ENCODE data around the gene GADD45G. TPM values are rescaled to one million over a fixed set of nuclear protein-coding genes. Genes with fewer than 3 reads are reported as not detected.

GADD45G gene
- total and polyA plus RNA-seq, 2 of the 8 experiments (the other 6 are each of a cell fraction or from before 2014, with no cell fraction given), result 7.0 to 11.4 TPM

DNA sequence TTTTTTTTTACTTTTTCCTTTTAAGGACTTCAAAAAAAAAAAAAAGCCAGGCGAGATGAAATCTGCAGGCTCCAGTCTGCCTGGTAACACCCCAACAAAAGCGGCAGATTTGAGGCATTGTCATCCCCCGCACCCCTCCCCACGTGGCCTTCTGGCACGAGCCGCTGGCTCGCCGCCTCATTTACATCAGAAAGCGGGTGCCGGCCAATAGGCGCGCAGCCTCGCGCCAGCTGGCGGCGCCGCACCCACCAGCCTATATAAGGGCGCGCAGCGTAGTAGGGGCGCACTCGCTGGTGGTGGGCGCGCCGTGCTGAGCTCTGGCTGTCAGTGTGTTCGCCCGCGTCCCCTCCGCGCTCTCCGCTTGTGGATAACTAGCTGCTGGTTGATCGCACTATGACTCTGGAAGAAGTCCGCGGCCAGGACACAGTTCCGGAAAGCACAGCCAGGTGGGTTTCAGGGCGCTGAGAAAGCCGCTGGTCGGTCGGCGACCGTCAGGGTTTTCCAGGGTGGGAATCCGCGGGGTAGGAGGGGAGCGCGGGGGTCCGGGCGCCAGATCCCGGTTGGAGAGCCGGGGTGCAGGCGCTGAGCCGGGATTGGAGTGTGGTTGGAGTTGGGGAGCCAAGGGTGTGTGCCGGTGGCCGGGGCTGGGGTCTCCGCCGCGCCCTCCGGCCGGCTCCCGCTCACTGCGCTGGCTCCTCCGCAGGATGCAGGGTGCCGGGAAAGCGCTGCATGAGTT is at the start of gene GADD45G (continued):
- TF ChIP-seq, protein P1, sequence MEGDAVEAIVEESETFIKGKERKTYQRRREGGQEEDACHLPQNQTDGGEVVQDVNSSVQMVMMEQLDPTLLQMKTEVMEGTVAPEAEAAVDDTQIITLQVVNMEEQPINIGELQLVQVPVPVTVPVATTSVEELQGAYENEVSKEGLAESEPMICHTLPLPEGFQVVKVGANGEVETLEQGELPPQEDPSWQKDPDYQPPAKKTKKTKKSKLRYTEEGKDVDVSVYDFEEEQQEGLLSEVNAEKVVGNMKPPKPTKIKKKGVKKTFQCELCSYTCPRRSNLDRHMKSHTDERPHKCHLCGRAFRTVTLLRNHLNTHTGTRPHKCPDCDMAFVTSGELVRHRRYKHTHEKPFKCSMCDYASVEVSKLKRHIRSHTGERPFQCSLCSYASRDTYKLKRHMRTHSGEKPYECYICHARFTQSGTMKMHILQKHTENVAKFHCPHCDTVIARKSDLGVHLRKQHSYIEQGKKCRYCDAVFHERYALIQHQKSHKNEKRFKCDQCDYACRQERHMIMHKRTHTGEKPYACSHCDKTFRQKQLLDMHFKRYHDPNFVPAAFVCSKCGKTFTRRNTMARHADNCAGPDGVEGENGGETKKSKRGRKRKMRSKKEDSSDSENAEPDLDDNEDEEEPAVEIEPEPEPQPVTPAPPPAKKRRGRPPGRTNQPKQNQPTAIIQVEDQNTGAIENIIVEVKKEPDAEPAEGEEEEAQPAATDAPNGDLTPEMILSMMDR (IDR thresholded peaks at IDR 0.05; ENCODE audit: control extremely low read depth in 1 of 3, insufficient read depth in 1 of 3, low read depth in 1 of 3, low read length in 3 of 3), result no peak
- TF ChIP-seq MAX (IDR thresholded peaks at IDR 0.05) (peak; percentile 95), EGR1 (IDR thresholded peaks at IDR 0.05; ENCODE audit: borderline replicate concordance, low read depth, low read length) (peak; percentile 62; the same call in 1 of the 2 replicates), BACH1 (IDR thresholded peaks at IDR 0.05; ENCODE audit: low read length) (no peak), BCL11A (IDR thresholded peaks at IDR 0.05; ENCODE audit: low read depth in 2 of 2, low read length in 2 of 2) (no peak), TAF1 (IDR thresholded peaks at IDR 0.05; ENCODE audit: low read depth, low read length) (peak; percentile 95), SUZ12 (IDR thresholded peaks at IDR 0.05; ENCODE audit: low read length) (no peak), RBBP5 (IDR thresholded peaks at IDR 0.05; ENCODE audit: borderline replicate concordance, low read depth, low read length) (0 out of 2 replicates have a peak, but pooled peaks have one; percentile 7), TCF12 (IDR thresholded peaks at IDR 0.05; ENCODE audit: low read depth, low read length) (peak; percentile 61; the same call in 1 of the 2 replicates), MAFK (IDR thresholded peaks at IDR 0.05; ENCODE audit: low read depth, low read length) (peak; percentile 49; the same call in 1 of the 2 replicates), TBP (IDR thresholded peaks at IDR 0.05; ENCODE audit: low read depth, low read length) (peak; percentile 98), YY1 (IDR thresholded peaks at IDR 0.05; ENCODE audit: low read depth, low read length) (peak; percentile 15; the same call in 1 of the 2 replicates), EZH2 (IDR thresholded peaks at IDR 0.05; ENCODE audit: low read depth, low read length, severe bottlenecking) (no peak), KDM5A (IDR thresholded peaks at IDR 0.05; ENCODE audit: low read length) (no peak), SRF (IDR thresholded peaks at IDR 0.05; ENCODE audit: low read depth, low read length) (peak; percentile 54; the same call in 1 of the 2 replicates), JUND (IDR thresholded peaks at IDR 0.05; ENCODE audit: low read length) (no peak), E2F6 (IDR thresholded peaks at IDR 0.05) (peak; percentile 81), POLR2A (IDR thresholded peaks at IDR 0.05; ENCODE audit: control extremely low read depth in 1 of 2, low read depth in 2 of 2, low read length in 2 of 2) (peak; percentile 99 to 100), SIN3A (conservative IDR thresholded peaks at IDR 0.05 in 1 of 2, IDR thresholded peaks at IDR 0.05 in 1 of 2; ENCODE audit: low read depth in 1 of 2, low read length in 2 of 2) (peak; percentile 88 to 90; a peak in 3 of 4 replicates), RAD21 (IDR thresholded peaks at IDR 0.05 in 1 of 2, conservative IDR thresholded peaks at IDR 0.05 in 1 of 2; ENCODE audit: low read depth in 2 of 2, low read length in 2 of 2) (0 out of 4 replicates have a peak, but pooled peaks of 1 of the 2 experiments have one; percentile 1)
